SK-N-SH (cell line): ENCODE results near the gene LOC128125822.

ENCODE experiments used
- CTCF ChIA-PET: fragments of 300-600, 350-600 bp; formaldehyde crosslinking; extraction: SDS; loops from one replicate; lab custom pipeline; 2021; lab: Yijun Ruan, JAX
- POLR2A ChIA-PET: fragments of 350-600 bp; sonication (Branson Sonifier 250); formaldehyde crosslinking; extraction: SDS; loops from one replicate; lab custom pipeline; 2020; ENCODE audit warnings: antibody characterized with exemption, inconsistent platforms; lab: Yijun Ruan, JAX
- DNase-seq: peaks from one replicate; pipeline ENCODE4 v3.0.0; 2012
- H2AFZ ChIP-seq: fragments of 200-600 bp; sonication (generic); 2 replicates; pipeline ENCODE4 v1.8.1; 2016; ENCODE audit warnings: antibody characterized with exemption, mild to moderate bottlenecking, low read depth
- H3F3A ChIP-seq: fragments of 200-600 bp; sonication (generic); replicated peaks from 2 replicates; pipeline ENCODE3; 2016; ENCODE audit warnings: antibody characterized with exemption, mild to moderate bottlenecking; ENCODE audit not compliant: insufficient read depth
- H3K27ac ChIP-seq, 2 experiments: fragments of 200-500 bp in 1 of 2; fragments of 200-600 bp in 1 of 2; sonication (Bioruptor generic) in 1 of 2; sonication (generic), shearing (Covaris generic) in 1 of 2; 2 replicates each; pipeline versions ENCODE4 v1.5.1 to v1.6.1; 2014 to 2016; ENCODE audit warnings: low read depth in 2 of 2, inconsistent platforms in 1 of 2, low read length in 1 of 2, mild to moderate bottlenecking in 1 of 2, mixed read lengths in 1 of 2
- H3K27me3 ChIP-seq: fragments of 200-600 bp; sonication (generic), shearing (Covaris generic); 2 replicates; pipeline ENCODE4 v1.6.1; 2016; ENCODE audit warnings: mixed run types; ENCODE audit not compliant: insufficient read depth
- H3K36me3 ChIP-seq, 2 experiments: fragments of 200-500 bp in 1 of 2; fragments of 200-600 bp in 1 of 2; sonication (Bioruptor generic) in 1 of 2; sonication (generic) in 1 of 2; replicated peaks in 1 of 2; 2 replicates each; pipeline versions ENCODE3 to v1.5.1; 2014 to 2016; ENCODE audit warnings: low read length in 1 of 2, mild to moderate bottlenecking in 1 of 2; ENCODE audit not compliant: insufficient read depth in 2 of 2, control insufficient read depth in 1 of 2
- H3K4me1 ChIP-seq, 2 experiments: fragments of 200-500 bp in 1 of 2; fragments of 200-600 bp in 1 of 2; sonication (Bioruptor generic) in 1 of 2; sonication (generic), shearing (Covaris generic) in 1 of 2; 2 replicates each; pipeline versions ENCODE4 v1.5.1 to v1.6.1; 2014 to 2016; ENCODE audit warnings: low read depth in 1 of 2, low read length in 1 of 2, mixed run types in 1 of 2; ENCODE audit not compliant: insufficient read depth in 2 of 2, control insufficient read depth in 1 of 2
- H3K4me2 ChIP-seq: fragments of 200-600 bp; sonication (generic), shearing (Covaris generic); 2 replicates; pipeline ENCODE4 v1.6.1; 2017; ENCODE audit warnings: mixed run types
- H3K4me3 ChIP-seq, 2 experiments: fragments of 200-500 bp in 1 of 2; fragments of 200-600 bp in 1 of 2; sonication (Bioruptor generic) in 1 of 2; sonication (generic), shearing (Covaris generic) in 1 of 2; 2 replicates each; pipeline versions ENCODE4 v1.5.1 to v1.8.1; 2014 to 2016; ENCODE audit warnings: low read depth in 2 of 2, inconsistent platforms in 1 of 2, low read length in 1 of 2, mild to moderate bottlenecking in 1 of 2, mixed read lengths in 1 of 2, moderate library complexity in 1 of 2
- H3K79me2 ChIP-seq: fragments of 200-600 bp; sonication (generic); 2 replicates; pipeline ENCODE4 v1.8.1; 2017; ENCODE audit warnings: mild to moderate bottlenecking; ENCODE audit not compliant: insufficient read depth
- H3K9ac ChIP-seq: fragments of 200-600 bp; sonication (generic); 2 replicates; pipeline ENCODE4 v1.6.1; 2017; ENCODE audit warnings: mixed run types
- H3K9me2 ChIP-seq: fragments of 200-600 bp; sonication (generic); 2 replicates; pipeline ENCODE4 v1.6.1; 2017; ENCODE audit warnings: mixed run types
- H3K9me3 ChIP-seq: fragments of 200-600 bp; sonication (generic); 2 replicates; pipeline ENCODE4 v1.6.1; 2017; ENCODE audit warnings: mixed run types, mild to moderate bottlenecking, moderate library complexity
- H4K20me1 ChIP-seq: fragments of 200-600 bp; sonication (generic); 2 replicates; pipeline ENCODE4 v1.6.1; 2017; ENCODE audit warnings: mild to moderate bottlenecking, mixed run types; ENCODE audit not compliant: insufficient read depth
- CHD2 ChIP-seq: fragments of 150-350 bp; IDR thresholded peaks from 2 replicates; pipeline ENCODE4 v1.6.1; 2018; ENCODE audit warnings: low read length; ENCODE audit not compliant: partially characterized antibody
- ELF1 ChIP-seq: IDR thresholded peaks from 2 replicates; pipeline ENCODE4 v1.4.0; 2012
- EP300 ChIP-seq, 2 experiments: IDR thresholded peaks; 2 replicates each; pipeline versions ENCODE4 v1.4.0 to v1.6.1; 2012; ENCODE audit warnings: borderline replicate concordance in 1 of 2, low read depth in 1 of 2, low read length in 1 of 2
- GATA2 ChIP-seq: sonication (generic); formaldehyde crosslinking; IDR thresholded peaks from 2 replicates; pipeline ENCODE4 v1.5.0; 2020; ENCODE audit warnings: mild to moderate bottlenecking, missing genetic modification reagents
- NFIC ChIP-seq: IDR thresholded peaks from 2 replicates; pipeline ENCODE4 v1.4.0; 2012; ENCODE audit warnings: borderline replicate concordance
- RAD21 ChIP-seq: IDR thresholded peaks from 2 replicates; pipeline ENCODE4 v1.6.1; 2012; ENCODE audit warnings: mild to moderate bottlenecking, low read length
- RCOR1 ChIP-seq: fragments of 150-350 bp; IDR thresholded peaks from 2 replicates; pipeline ENCODE4 v1.6.1; 2017; ENCODE audit warnings: antibody characterized with exemption, low read length
- RXRA ChIP-seq: IDR thresholded peaks from 2 replicates; pipeline ENCODE4 v1.4.0; 2012; ENCODE audit warnings: low read depth, mild to moderate bottlenecking, borderline replicate concordance
- SIN3A ChIP-seq: IDR thresholded peaks from 2 replicates; pipeline ENCODE4 v1.6.1; 2012; ENCODE audit warnings: low read depth, mild to moderate bottlenecking, low read length, moderate library complexity, borderline replicate concordance
- TAF1 ChIP-seq: IDR thresholded peaks from 2 replicates; pipeline ENCODE4 v1.6.1; 2012; ENCODE audit warnings: low read depth, mild to moderate bottlenecking, low read length, moderate library complexity, borderline replicate concordance
- TCF12 ChIP-seq: IDR thresholded peaks from 2 replicates; pipeline ENCODE4 v1.4.0; 2012
- WGBS: methylation state at CpG from one replicate; pipeline ENCODE4 v1.1.6; 2017; ENCODE audit warnings: low lambda C conversion rate; 5-methylcytosine and 5-hydroxymethylcytosine counted together
- TF ChIP-seq, protein P1 (sequence below): IDR thresholded peaks from 2 replicates; pipeline ENCODE4 v1.4.0; 2012; ENCODE audit warnings: low read depth, borderline replicate concordance
- TF ChIP-seq, protein P2 (sequence below): IDR thresholded peaks from 2 replicates; pipeline ENCODE4 v1.4.0; 2012; ENCODE audit warnings: low read depth
- TF ChIP-seq, protein P3 (sequence below): fragments of 150-350 bp; IDR thresholded peaks from 2 replicates; pipeline ENCODE4 v1.6.1; 2016; ENCODE audit warnings: mild to moderate bottlenecking, low read depth, low read length
- TF ChIP-seq, protein P4 (sequence below): IDR thresholded peaks from 2 replicates; pipeline ENCODE4 v1.6.1; 2012; ENCODE audit warnings: mild to moderate bottlenecking, low read depth, low read length, moderate library complexity
- TF ChIP-seq, protein P5 (sequence below): IDR thresholded peaks from 2 replicates; pipeline ENCODE4; 2012
- TF ChIP-seq, protein P6 (sequence below): fragments of 200-600 bp; sonication (generic); IDR thresholded peaks from 2 replicates; pipeline ENCODE4 v1.6.1; 2017; ENCODE audit warnings: antibody characterized with exemption, mild to moderate bottlenecking, moderate library complexity

The LOC128125822 gene

DNA sequence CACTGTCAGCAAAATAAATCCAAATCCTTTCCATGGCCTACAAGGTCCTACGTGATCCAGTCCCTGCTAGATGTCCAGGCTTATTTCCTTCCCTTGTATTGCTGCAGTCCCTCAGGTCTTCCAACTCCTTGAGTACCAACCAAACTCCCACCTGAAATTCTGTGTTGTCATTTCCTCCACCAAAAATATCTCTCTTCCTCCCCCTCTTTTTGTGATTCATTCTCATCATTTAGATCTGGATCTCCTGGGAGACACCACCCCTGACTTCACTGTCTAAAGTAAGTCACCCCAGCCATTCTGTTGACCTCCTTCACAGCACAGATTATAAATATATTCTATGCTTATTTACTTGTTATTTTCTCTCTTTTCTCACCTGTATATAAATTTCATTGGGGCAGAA, 9.0 kb upstream of the LOC128125822 start (continued):
- TF ChIP-seq, protein P1, sequence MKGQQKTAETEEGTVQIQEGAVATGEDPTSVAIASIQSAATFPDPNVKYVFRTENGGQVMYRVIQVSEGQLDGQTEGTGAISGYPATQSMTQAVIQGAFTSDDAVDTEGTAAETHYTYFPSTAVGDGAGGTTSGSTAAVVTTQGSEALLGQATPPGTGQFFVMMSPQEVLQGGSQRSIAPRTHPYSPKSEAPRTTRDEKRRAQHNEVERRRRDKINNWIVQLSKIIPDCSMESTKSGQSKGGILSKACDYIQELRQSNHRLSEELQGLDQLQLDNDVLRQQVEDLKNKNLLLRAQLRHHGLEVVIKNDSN, result no peak
- TF ChIP-seq RAD21 (no peak), GATA2 (CRISPR knock-in tag) (no peak), RCOR1 (no peak)
- TF ChIP-seq, protein P2, sequence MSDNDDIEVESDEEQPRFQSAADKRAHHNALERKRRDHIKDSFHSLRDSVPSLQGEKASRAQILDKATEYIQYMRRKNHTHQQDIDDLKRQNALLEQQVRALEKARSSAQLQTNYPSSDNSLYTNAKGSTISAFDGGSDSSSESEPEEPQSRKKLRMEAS, result no peak

DNA sequence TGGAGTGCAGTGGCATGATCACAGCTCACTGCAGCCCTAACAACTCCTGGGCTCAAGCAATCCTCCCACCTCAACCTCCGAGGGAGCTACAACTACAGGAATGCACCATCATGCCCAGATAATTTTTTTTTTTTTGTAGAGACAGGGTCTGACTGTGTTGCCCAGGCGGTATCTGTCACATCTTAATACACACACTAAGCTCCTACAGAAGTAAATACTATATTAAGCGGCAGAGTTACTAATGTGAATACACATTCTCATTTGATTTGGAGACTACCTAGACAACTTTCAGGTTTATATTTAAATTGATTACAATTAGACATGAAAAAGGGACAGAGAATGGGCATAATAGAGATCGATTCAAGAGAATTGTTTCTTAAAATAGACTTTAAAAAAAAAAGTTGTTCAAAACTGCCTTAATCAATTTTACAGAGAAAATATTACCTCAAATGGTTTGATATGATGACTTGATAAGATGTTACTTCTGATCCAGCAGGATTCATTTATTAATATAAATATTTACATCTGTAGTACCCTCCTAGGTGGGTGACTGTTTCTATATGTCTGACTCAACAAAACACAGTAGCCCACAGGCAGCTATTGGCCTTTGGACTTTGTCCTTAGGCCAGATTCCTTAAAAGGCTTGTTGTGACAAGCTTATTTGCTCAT, 7.1 kb upstream of the LOC128125822 start:
- WGBS, result 78% methylated on average over 4 of the region's 4 CpGs
- H3K27me3 ChIP-seq, result no peaks in the 10 kb centered on the region
- TF ChIP-seq, protein P3, sequence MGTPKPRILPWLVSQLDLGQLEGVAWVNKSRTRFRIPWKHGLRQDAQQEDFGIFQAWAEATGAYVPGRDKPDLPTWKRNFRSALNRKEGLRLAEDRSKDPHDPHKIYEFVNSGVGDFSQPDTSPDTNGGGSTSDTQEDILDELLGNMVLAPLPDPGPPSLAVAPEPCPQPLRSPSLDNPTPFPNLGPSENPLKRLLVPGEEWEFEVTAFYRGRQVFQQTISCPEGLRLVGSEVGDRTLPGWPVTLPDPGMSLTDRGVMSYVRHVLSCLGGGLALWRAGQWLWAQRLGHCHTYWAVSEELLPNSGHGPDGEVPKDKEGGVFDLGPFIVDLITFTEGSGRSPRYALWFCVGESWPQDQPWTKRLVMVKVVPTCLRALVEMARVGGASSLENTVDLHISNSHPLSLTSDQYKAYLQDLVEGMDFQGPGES, result no peak
- no peak for TF ChIP-seq GATA2 (CRISPR knock-in tag)
- TF ChIP-seq ELF1, result no peak
- TF ChIP-seq, protein P4, sequence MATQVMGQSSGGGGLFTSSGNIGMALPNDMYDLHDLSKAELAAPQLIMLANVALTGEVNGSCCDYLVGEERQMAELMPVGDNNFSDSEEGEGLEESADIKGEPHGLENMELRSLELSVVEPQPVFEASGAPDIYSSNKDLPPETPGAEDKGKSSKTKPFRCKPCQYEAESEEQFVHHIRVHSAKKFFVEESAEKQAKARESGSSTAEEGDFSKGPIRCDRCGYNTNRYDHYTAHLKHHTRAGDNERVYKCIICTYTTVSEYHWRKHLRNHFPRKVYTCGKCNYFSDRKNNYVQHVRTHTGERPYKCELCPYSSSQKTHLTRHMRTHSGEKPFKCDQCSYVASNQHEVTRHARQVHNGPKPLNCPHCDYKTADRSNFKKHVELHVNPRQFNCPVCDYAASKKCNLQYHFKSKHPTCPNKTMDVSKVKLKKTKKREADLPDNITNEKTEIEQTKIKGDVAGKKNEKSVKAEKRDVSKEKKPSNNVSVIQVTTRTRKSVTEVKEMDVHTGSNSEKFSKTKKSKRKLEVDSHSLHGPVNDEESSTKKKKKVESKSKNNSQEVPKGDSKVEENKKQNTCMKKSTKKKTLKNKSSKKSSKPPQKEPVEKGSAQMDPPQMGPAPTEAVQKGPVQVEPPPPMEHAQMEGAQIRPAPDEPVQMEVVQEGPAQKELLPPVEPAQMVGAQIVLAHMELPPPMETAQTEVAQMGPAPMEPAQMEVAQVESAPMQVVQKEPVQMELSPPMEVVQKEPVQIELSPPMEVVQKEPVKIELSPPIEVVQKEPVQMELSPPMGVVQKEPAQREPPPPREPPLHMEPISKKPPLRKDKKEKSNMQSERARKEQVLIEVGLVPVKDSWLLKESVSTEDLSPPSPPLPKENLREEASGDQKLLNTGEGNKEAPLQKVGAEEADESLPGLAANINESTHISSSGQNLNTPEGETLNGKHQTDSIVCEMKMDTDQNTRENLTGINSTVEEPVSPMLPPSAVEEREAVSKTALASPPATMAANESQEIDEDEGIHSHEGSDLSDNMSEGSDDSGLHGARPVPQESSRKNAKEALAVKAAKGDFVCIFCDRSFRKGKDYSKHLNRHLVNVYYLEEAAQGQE, result no peak
- TF ChIP-seq, protein P5, sequence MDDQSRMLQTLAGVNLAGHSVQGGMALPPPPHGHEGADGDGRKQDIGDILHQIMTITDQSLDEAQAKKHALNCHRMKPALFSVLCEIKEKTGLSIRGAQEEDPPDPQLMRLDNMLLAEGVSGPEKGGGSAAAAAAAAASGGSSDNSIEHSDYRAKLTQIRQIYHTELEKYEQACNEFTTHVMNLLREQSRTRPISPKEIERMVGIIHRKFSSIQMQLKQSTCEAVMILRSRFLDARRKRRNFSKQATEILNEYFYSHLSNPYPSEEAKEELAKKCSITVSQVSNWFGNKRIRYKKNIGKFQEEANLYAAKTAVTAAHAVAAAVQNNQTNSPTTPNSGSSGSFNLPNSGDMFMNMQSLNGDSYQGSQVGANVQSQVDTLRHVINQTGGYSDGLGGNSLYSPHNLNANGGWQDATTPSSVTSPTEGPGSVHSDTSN, result no peak
- TF ChIP-seq EP300 (IDR thresholded peaks at IDR 0.05; ENCODE audit: borderline replicate concordance in 1 of 2, low read depth in 1 of 2, low read length in 1 of 2), result no peak
- TF ChIP-seq RXRA, result no peak
- TF ChIP-seq SIN3A, result no peak
- TF ChIP-seq CHD2, result no peak
- no peak for TF ChIP-seq RAD21
- no peak for TF ChIP-seq NFIC
- TF ChIP-seq, protein P6, sequence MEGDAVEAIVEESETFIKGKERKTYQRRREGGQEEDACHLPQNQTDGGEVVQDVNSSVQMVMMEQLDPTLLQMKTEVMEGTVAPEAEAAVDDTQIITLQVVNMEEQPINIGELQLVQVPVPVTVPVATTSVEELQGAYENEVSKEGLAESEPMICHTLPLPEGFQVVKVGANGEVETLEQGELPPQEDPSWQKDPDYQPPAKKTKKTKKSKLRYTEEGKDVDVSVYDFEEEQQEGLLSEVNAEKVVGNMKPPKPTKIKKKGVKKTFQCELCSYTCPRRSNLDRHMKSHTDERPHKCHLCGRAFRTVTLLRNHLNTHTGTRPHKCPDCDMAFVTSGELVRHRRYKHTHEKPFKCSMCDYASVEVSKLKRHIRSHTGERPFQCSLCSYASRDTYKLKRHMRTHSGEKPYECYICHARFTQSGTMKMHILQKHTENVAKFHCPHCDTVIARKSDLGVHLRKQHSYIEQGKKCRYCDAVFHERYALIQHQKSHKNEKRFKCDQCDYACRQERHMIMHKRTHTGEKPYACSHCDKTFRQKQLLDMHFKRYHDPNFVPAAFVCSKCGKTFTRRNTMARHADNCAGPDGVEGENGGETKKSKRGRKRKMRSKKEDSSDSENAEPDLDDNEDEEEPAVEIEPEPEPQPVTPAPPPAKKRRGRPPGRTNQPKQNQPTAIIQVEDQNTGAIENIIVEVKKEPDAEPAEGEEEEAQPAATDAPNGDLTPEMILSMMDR, result no peak
- TF ChIP-seq, protein P1, result no peak
- no peak for TF ChIP-seq TAF1
- TF ChIP-seq TCF12, result no peak
- TF ChIP-seq, all 33 proteins: peak for 0
- Histone ChIP-seq H3K79me2 (no peaks in the 10 kb centered on the region), H3K27ac (no peak overlapping the region), H3K36me3 (no peaks in the 10 kb centered on the region), H3F3A (no peaks in the 10 kb centered on the region), H3K4me1 (no peaks in the 10 kb centered on the region), H3K9me2 (no peaks in the 10 kb centered on the region), H3K9me3 (no peaks in the 10 kb centered on the region), H3K4me3 (no peak overlapping the region), H3K9ac (no peak overlapping the region), H2AFZ (no peak overlapping the region), H3K4me2 (no peak overlapping the region), H4K20me1 (no peaks in the 10 kb centered on the region)
- no peak for DNase-seq
- ChIA-PET POLR2A (no interaction called here), CTCF (interaction anchor here (1.3 to 1.5 kb wide), 2 partner anchors 9 to 212 kb away, joined by 5 to 8 read pairs; no protein-coding TSS in a partner anchor)
